NCI-H345 treated with DMSO at 0.1 percent for 48 hours (cell line): ENCODE measurements around the gene GEMIN5.
"Not testable (repeated sequence)": the region's sequence is repeated elsewhere in the genome, so short reads cannot be mapped to it uniquely, and the experiment has no call there.

Experiments
- DNase-seq: peaks from one replicate; lab custom pipeline; 2025; ENCODE audit not compliant: unreplicated experiment; lab: John Stamatoyannopoulos, UW

The GEMIN5 gene

DNA sequence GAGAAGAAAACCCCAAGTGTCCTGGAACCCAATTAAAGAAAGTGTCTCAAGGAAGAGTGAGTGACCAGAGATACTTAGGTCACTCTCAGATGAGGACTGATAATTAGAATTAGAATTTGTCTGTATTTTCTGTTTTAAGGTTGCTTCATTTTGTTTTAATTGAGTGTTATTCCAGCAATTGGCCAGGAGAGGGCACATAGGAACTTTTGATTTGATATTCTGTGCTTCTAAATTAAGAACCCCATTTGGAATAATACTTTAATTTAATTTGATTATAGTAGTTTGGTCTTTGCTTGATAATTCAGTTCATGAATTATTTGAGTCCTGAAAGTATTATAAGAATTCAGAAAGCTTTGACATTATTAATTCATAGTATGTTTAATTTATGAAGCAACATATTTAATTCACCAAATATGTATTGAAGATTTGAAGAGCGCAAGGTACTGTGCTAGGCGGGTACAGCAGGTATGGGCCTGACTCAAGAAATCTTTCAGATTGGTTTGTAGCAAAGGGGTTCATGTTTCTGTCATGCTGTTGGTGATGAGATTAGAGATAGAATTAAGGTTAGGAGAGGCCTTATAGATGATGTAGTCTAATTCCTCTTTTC, 7.8 kb upstream of the GEMIN5 start:
- DNase-seq = peak; percentile 2

DNA sequence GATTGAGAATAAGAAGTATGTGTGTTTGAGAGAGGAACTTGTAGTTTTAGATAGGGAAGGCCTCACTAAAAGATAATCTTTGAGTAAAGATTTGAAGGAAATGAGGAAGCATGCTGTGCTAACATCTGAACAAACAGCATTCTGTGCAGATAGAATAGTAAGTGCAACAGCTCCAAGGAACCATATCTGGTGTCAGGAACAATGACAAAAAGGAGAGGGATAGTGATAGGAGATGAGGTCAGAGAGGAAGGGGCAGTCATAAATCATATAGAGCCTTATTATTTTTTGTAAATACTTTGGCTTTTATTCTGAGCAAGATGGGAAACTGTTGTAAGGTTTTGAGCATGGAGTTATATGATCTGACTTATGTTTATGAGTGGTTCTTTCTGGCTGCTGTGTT, 6.7 kb upstream of the GEMIN5 start:
- no peak for DNase-seq

DNA sequence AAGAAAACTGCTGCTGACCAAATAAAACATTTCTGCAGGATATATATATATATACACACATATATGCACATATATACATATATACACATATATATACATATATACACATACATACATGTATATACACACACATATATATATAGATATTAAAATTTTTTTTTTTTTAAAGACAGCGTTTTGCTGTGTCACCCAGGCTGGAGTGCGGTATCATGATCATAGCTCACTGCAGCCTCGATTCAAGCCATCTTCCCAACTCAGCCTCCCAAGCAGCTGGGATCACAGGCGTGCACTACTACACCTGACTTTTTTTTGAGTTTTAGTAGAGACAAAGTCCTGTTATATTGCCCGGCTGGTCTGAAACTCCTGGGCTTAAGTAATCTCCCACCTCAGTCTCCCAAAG, 5.5 kb upstream of the GEMIN5 start:
- DNase-seq = no peak

DNA sequence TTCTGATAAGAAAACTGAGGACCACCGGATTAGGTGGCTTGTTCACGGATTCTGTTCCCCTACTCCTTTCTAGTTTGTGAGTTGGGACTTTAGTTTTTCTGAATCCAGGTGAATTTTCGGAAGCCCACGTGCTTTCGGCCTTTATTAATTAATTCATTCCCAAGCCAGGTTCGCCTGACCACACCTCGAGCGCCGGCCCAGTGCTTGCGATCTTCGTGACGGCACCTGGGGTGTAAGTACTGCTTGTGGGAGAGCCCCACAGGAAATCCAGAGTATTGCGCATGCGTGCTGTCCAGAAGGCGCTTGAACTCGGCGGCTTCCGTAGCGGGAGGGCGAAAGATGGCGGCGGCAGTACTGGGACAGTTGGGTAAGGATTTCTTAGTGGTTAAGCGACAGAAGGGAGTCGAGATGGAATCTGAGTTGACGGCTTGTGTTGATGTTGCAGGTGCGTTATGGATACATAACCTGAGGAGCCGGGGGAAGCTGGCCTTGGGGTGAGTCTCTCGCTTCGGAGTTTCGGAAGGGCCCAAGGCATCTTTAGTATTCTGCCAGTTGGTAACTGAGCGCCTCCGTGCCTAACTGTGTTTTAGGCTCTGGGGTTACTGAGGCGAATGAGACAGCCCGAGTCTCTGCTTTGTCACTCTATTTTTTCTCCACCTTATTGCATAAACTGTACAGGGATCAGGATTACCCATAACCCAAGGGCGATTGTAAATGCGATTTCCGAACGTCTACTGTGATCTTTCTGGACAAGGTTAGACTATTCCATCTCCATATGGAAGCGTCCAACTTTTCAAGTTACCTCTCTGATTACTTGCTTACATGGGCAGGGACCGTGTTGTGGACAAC, 3.0 kb upstream of the GEMIN5 start, which contains the start of gene MRPL22:
MRPL22 (plus strand) TSS at position 302 of the 849 bp plus-strand sequence; CDS start at position 340, 38 bp downstream.
- DNase-seq = peak; percentile 93

DNA sequence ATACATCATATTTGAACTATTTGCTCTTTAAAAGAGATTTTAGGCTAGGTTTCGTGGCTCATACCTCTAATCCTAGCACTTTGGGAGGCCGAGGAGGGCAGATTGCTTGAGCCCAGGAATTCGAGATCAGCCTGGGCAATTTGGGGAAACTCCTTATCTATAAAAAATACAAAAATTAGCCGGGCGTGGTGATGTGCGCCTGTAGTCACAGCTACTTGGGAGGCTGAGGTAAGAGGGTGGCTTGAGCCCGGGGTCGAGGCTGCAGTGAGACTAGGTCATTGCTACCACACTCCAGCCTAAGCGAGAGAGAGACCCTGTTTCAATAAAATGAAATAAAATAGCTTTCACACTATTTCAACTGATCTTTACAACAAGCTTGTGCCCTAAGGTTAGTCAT, 2.4 kb upstream of the GEMIN5 start:
- no peak for DNase-seq

DNA sequence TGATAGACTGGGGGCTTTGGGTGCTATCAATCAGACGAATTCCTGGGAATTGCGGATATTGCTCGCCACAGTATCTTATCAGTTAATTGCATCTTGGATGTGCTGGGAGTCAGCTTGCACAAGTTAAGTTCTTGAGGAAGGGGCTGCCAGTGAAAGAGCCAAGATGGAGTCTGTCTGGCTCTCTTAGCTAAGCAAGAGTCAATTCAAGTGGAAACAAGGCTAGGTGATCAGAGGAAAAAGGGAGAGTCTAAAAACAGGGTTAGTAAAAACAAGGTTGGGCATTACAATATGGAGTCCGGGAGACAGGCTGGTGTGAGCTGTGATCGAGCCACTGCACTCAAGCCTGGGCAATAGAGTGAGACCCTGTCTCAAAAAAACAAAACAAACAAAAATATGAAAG, 1.4 kb upstream of the GEMIN5 start:
- DNase-seq = not testable (repeated sequence)

DNA sequence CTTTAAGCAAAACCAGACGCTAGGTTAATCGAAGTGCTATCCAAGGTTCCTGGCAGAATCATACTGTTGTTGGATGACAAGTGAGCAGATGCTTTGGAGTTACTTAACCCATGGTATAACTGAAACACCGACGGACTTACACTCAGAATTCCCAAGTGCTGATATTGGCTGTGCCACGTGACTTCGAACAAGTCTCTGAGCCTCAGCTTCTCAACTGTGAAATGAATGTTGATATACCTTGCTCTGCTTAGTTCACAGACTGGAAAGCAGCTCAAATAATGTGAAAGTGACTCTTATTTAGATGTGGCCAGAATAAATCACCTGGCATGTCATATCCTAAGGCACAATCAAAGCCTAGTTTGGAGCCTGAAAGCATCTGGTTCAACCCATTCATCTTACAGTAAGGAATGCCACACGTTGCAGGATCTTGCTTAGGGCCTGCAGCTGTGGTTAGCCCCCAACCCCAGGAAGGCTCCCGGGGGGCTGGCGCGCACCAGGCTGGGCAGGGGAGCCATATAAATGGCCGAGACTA, 759 bp downstream of the GEMIN5 start:
- DNase-seq = no peak

DNA sequence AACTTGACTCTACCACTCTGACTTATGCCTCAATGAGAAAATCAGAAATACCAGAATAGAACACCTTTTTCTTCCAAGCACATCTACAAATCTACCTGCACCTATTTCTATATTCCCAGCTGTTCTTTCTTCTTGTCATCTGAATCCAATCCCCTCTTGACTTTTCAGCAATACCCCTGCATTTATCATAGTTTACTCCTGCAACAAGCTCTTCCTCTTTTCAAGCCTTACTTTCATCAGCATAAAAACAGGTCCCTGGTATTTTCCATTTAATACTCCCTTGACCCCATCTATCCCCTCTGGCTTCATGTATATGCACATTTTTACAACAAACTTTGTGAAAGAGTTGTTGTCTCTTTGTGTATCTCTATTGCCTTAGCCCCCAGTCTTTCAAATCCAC, 3.1 kb downstream of the GEMIN5 start:
- DNase-seq = no peak

DNA sequence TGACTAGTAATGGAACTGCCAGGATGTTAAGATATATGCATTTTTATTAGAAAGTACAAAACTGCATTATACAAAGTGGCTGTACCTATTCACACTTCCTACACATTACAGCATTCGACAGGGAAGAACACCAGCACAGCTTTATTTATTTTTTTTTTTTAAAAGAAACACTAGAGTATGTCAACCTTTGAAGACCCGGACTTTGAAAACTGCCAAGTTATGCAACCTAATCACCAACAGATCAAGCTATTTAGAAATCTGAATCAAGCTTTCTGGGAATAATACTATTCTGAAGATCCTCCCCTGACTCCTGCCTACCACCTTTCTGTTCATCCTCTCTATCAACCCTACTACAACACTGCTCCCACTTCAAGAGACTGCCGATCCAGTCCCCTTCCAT, 4.5 kb downstream of the GEMIN5 start:
- DNase-seq = no peak

DNA sequence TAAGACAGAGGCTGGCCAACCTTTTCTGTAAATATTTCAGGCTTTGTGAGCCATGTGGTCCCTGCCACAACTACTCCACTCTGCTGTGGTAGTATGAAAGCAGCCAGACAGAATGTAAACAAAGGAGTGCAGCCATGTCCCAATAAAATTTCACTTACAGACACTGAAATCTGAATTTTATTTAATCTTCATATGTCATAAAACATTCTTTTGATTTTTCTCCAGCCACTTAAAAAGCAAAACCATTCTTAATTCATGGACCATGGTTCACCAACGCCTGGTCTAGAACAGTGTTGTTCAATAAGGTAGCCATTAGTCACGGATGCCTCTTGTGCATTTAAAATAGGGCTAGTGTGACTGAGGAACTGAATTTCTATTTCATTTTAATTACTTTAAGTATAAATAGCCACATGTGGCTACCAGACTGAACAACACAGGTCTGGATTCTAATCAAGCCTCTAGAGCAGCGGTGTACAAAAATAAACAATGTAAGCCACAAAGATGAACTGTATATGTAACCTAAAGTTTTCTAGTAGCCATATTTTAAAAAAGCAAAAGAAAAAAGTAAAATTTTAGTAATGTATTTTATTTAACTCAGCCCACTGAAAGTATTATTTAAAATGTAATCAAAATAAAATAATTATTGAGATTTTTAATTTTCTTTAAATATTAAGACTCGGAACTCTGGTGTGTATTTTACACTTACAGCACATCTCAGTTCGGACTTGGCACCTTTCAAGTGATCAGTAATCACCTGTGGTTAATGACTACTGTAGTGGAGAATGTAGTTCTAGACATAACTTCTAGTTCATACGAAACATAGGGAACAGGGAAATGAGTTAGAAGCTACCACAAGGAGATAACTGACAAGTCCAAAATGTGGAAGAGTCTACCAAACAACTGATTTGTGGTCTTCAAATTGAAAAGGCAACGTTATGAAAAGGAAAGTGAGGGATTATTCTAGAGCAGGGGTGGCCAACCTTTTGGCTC, 14.3 kb downstream of the GEMIN5 start:
- no peak for DNase-seq

DNA sequence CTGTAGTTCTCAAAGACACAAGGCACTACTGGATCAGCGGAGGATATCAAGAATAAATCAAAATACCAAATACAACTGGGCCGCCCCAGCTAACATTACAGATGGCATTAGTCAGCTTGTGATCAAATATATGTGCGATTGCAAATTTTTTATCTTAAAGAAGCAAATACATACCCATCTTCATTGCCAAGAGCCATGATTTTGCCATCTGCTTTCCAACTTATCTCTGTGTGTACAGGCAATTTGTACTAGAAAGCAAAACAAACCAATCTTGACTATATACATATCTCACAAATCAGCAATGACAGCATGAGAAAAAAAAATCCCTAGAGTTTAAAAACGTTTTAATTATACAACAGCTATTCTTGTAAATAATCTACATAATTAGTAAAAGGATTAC, 20.3 kb downstream of the GEMIN5 start:
- no peak for DNase-seq

DNA sequence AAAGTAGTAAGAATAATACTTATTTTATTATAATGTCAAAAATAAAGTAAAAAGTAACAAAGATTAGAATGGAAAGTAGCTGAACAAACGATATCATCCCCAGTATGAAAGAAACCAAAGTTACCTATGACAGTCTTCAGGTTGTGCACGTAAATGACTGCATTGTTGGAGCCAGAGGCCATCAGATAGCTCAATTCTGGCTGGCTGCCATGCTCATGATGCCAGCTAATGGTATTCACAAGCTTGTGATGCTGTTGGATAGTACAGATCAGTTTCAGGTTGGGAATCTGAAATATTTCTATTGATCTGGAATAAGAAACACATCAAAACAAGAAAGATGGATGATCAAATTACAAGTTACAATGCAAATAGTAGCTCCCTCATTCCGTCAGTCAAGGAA, 21.1 kb downstream of the GEMIN5 start:
- DNase-seq = no peak

DNA sequence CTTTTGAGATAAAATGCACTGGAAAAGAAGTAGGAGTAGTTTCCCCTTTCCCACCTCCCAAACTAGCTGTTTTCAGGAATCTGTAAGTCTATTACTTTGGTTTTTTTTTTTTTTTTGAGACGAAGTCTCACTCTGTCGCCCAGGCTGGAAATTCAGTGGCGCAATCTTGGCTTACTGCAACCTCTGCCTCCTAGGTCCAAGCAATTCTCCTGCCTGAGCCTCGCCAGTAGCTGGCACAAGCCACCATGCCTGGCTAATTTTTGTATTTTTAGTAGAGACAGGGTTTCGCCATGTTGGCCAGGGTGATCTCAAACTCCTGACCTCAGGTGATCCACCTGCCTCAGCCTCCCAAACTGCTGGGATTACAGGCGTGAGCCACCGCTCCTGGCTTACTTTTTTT, 32.4 kb downstream of the GEMIN5 start:
- DNase-seq = not testable (repeated sequence)

DNA sequence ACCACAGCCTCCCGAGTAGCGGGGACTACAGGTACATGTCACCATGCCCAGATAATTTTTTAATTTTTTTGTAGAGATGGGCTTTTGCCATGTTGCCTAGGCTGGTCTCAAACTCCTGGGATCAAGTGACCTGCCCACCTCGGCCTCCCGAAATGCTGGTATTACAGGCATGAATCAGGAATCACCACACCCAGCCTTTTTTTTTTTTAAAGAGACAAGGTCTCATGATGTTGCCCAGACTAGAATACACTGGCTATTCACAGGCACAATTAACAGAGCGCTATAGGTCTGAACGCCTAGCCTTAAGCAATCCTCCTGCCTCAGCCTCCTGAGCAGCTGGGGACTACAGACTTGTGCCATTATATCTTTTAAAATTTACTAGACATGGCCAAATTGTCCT, 36.1 kb downstream of the GEMIN5 start:
- no peak for DNase-seq

DNA sequence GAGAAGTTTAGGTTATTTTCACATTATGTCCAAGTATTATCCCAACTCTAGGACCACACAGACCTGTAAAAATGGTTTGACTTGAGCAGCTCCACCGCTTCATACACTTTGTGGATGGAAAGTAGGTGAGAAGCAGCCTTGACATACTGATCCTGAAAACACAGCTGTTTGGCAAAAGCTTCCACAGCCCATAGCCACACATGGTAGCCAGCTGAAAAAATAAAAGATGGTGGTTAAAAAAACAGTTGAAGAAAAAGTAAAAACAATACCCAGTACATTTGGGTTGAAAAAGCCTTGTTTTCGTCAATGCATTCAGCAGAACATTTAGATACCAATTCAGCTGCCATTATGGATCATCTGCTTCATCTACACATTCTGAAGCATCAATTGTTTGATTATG, 36.7 kb downstream of the GEMIN5 start:
- no peak for DNase-seq

DNA sequence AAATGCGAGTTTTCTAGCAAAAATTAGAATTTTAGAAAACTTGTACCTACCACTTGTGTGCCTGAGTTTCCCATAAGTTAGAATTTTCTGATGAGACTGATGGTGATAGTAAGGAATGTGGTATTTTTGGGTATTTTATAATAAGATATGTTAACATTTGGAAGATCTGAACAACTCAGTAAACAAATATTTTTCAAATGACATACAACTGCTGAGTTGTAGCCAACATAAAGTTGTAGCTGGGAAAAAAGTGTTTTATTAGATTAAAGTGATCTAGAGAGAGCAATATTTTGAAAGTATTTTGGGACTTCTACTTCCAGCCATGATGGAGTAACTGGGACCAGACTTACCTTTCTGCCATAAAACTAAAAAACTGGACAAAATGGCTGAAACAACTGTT, 37.9 kb downstream of the GEMIN5 start:
- DNase-seq = no peak

DNA sequence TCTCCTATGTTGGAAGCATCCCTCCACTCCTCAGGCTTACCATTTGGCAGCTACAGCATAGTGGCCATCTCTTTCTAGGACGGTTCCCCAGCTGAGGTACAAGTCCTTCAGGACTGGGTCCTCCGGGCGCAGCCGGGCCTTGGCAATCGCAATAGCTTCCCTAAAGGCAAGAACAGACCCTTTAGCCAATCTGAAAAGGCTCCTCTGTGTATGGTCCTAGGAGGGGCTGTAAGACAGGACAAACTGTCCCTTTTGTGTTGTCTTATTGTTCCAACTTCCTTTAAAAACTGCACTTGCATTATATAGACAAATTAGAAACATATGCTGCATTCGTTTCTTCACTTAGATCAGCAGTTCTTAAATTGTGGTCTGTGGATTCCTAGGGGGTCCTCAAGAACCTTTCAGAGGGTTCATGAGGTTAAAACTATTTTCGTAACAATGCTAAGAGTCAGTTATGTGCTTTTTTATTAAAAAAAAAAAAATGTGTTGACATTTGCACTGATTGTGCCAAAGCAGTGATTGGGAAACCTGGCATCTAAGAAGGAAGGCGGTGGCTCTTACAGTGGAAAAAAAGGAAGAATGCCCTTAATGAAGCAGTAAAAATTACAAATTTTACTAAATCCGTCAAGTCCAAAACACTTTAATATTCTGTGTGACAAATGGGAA, 38.7 kb downstream of the GEMIN5 start:
- DNase-seq = no peak

DNA sequence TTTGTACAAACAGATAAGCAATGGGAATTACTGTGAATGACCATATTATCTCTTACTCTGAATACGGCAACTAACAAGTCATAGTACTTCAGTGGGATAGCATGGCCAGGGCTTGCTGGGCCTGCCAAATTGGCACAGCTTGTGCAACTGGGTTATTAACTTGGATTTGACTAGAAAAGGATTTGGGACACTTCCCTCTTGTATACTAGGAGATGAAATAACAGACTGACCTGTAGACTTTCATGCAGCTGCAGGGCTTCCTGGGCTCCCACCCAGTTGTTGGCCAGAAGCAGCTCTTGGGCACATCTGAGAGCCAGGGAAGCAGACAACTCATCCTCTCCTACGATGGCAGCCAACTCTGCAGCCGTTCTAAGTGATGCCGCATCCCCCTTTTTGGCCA, 39.8 kb downstream of the GEMIN5 start:
- no peak for DNase-seq

DNA sequence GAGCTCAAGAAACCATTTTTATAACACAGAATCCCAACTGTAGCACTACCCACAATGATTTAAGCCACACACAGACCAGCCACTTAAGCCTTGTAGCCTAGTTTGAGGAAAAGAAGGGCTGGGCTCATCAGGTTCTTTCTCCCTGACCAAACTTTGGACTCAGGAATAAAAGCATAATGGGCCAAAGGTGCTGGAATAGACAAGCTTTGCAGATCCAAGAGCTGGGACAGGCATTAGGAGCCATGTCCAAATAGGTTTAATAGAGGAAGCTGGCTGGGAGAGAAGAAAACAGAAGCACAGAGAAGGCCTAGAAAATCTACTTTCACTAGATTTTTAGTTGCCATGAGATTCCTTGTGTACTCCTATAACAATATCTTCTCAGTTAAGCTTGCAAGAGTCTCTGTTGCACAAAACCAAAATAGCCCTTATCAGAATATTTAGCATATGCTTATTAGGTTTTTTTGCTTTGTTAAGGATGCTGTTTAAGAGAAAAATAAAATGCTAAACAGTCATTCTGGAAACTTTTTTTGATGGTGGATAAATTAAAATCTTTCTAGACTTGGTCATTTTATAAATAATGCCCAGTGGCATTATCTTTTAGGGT, 41.3 kb downstream of the GEMIN5 start:
- DNase-seq = no peak
